ENCODE data around the gene NME7.

DNA sequence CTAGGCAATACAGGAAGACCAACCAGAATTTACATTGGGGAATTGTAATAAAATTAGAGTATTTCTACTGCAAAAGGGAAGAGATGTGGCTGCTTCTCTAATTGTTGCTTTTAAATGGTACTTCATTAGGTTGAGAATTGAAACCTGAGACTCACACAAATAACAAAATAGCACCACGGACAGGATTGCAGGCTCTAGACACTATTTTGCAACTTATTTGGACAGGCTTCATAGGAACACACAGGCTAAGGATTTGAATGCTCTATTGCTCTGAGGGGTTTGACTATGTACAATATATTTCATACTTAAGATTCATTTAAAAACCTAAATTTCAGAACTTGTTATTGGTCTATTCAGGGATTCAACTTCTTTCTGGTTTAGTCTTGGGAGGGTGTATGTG lies 181.5 kb downstream of the NME7 start:
- TF ChIP-seq EZH2 (IDR thresholded peaks at IDR 0.05; ENCODE audit: low read depth, unreplicated experiment) = no peak
- TF ChIP-seq, protein P1, sequence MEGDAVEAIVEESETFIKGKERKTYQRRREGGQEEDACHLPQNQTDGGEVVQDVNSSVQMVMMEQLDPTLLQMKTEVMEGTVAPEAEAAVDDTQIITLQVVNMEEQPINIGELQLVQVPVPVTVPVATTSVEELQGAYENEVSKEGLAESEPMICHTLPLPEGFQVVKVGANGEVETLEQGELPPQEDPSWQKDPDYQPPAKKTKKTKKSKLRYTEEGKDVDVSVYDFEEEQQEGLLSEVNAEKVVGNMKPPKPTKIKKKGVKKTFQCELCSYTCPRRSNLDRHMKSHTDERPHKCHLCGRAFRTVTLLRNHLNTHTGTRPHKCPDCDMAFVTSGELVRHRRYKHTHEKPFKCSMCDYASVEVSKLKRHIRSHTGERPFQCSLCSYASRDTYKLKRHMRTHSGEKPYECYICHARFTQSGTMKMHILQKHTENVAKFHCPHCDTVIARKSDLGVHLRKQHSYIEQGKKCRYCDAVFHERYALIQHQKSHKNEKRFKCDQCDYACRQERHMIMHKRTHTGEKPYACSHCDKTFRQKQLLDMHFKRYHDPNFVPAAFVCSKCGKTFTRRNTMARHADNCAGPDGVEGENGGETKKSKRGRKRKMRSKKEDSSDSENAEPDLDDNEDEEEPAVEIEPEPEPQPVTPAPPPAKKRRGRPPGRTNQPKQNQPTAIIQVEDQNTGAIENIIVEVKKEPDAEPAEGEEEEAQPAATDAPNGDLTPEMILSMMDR (conservative IDR thresholded peaks at IDR 0.05; ENCODE audit: low read depth in 2 of 2) = no peak
- TF ChIP-seq POLR2AphosphoS5 (IDR thresholded peaks at IDR 0.05; ENCODE audit: low read depth) = no peak
- TF ChIP-seq, protein P2, sequence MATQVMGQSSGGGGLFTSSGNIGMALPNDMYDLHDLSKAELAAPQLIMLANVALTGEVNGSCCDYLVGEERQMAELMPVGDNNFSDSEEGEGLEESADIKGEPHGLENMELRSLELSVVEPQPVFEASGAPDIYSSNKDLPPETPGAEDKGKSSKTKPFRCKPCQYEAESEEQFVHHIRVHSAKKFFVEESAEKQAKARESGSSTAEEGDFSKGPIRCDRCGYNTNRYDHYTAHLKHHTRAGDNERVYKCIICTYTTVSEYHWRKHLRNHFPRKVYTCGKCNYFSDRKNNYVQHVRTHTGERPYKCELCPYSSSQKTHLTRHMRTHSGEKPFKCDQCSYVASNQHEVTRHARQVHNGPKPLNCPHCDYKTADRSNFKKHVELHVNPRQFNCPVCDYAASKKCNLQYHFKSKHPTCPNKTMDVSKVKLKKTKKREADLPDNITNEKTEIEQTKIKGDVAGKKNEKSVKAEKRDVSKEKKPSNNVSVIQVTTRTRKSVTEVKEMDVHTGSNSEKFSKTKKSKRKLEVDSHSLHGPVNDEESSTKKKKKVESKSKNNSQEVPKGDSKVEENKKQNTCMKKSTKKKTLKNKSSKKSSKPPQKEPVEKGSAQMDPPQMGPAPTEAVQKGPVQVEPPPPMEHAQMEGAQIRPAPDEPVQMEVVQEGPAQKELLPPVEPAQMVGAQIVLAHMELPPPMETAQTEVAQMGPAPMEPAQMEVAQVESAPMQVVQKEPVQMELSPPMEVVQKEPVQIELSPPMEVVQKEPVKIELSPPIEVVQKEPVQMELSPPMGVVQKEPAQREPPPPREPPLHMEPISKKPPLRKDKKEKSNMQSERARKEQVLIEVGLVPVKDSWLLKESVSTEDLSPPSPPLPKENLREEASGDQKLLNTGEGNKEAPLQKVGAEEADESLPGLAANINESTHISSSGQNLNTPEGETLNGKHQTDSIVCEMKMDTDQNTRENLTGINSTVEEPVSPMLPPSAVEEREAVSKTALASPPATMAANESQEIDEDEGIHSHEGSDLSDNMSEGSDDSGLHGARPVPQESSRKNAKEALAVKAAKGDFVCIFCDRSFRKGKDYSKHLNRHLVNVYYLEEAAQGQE (IDR thresholded peaks at IDR 0.05; ENCODE audit: unreplicated experiment) = no peak
- no peak for TF ChIP-seq CREB1 (CRISPR knock-in tag; IDR thresholded peaks at IDR 0.05; ENCODE audit: low read depth)
- TF ChIP-seq NANOG (IDR thresholded peaks at IDR 0.05; ENCODE audit: borderline replicate concordance) = no peak
- TF ChIP-seq, protein P3, sequence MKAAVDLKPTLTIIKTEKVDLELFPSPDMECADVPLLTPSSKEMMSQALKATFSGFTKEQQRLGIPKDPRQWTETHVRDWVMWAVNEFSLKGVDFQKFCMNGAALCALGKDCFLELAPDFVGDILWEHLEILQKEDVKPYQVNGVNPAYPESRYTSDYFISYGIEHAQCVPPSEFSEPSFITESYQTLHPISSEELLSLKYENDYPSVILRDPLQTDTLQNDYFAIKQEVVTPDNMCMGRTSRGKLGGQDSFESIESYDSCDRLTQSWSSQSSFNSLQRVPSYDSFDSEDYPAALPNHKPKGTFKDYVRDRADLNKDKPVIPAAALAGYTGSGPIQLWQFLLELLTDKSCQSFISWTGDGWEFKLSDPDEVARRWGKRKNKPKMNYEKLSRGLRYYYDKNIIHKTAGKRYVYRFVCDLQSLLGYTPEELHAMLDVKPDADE (IDR thresholded peaks at IDR 0.05) = no peak
- TF ChIP-seq JUNB (IDR thresholded peaks at IDR 0.05; ENCODE audit: unreplicated experiment) = no peak
- TF ChIP-seq EZH2phosphoT487 (IDR thresholded peaks at IDR 0.05; ENCODE audit: unreplicated experiment) = no peak
